ENCODE results near the gene DNASE1L3.
"Not testable (repeated sequence)": the region's sequence is repeated elsewhere in the genome, so short reads cannot be mapped to it uniquely, and the experiment has no call there.

Gene DNASE1L3

GRCh38 chr3:58210761-58211460 is at the start of gene DNASE1L3:
DNASE1L3 (minus strand) TSS chr3:58210972; CDS start chr3:58210906, 66 bp downstream.
- no peak for DNase-seq (ENCODE audit: low read depth)

GRCh38 chr3:58260261-58260731 is 49.5 kb upstream of the DNASE1L3 start:
- DNase-seq (ENCODE audit: low read depth): peak; percentile 90

GRCh38 chr3:58258392-58259055 is 47.8 kb upstream of the DNASE1L3 start:
- DNase-seq (ENCODE audit: low read depth): no peak

GRCh38 chr3:58256511-58256910 is 45.7 kb upstream of the DNASE1L3 start:
- DNase-seq (ENCODE audit: low read depth): no peak

GRCh38 chr3:58256061-58256460 is 45.3 kb upstream of the DNASE1L3 start:
- no peak for DNase-seq (ENCODE audit: low read depth)

- no peak for DNase-seq (ENCODE audit: low read depth)
Measured at GRCh38 chr3:58254144-58254543, 43.4 kb upstream of the DNASE1L3 start.

- DNase-seq (ENCODE audit: low read depth): no peak
Measured at GRCh38 chr3:58251631-58252035, 40.9 kb upstream of the DNASE1L3 start.

GRCh38 chr3:58250093-58250707 is 39.4 kb upstream of the DNASE1L3 start:
- no peak for DNase-seq (ENCODE audit: low read depth)

- no peak for DNase-seq (ENCODE audit: low read depth)
Measured at GRCh38 chr3:58249358-58250092, 38.8 kb upstream of the DNASE1L3 start.

GRCh38 chr3:58246148-58247047 is 35.6 kb upstream of the DNASE1L3 start:
- DNase-seq (ENCODE audit: low read depth): no peak

- DNase-seq (ENCODE audit: low read depth): no peak
Measured at GRCh38 chr3:58243976-58244585, 33.3 kb upstream of the DNASE1L3 start.

- not testable (repeated sequence) for DNase-seq (ENCODE audit: low read depth)
Measured at GRCh38 chr3:58242860-58243259, 32.1 kb upstream of the DNASE1L3 start.

- peak; percentile 68 for DNase-seq (ENCODE audit: low read depth)
Measured at GRCh38 chr3:58242340-58242739, 31.6 kb upstream of the DNASE1L3 start.

GRCh38 chr3:58241306-58242044 is 30.7 kb upstream of the DNASE1L3 start:
- DNase-seq (ENCODE audit: low read depth): no peak

GRCh38 chr3:58238830-58239229 is 28.1 kb upstream of the DNASE1L3 start:
- DNase-seq (ENCODE audit: low read depth): no peak

- DNase-seq (ENCODE audit: low read depth): no peak
Measured at GRCh38 chr3:58237941-58238681, 27.3 kb upstream of the DNASE1L3 start.

- DNase-seq (ENCODE audit: low read depth): peak; percentile 75
Measured at GRCh38 chr3:58237238-58237940, 26.6 kb upstream of the DNASE1L3 start, which contains the start of gene ABHD6. ABHD6 (plus strand) TSS chr3:58237792; CDS start chr3:58256587, 18,795 bp downstream.

- DNase-seq (ENCODE audit: low read depth): no peak
Measured at GRCh38 chr3:58236527-58237237, 25.9 kb upstream of the DNASE1L3 start.
